Spleen (tissue), 7 donors: ENCODE measurements around the gene NTN1.

Source experiments
- POLR2A ChIP-seq, 3 donors: fragments of 450-650 bp; IDR thresholded peaks; one replicate each; pipeline ENCODE4 v1.5.1; 2017; ENCODE audit warnings: antibody characterized with exemption in 3 of 3, mild to moderate bottlenecking in 1 of 3
- POLR2AphosphoS5 ChIP-seq, 3 donors: sonication (generic); formaldehyde crosslinking; IDR thresholded peaks; one replicate each; pipeline ENCODE4 v1.5.1; 2017; ENCODE audit warnings: antibody characterized with exemption in 3 of 3
- TF ChIP-seq, protein P1 (sequence below), 11 experiments: fragments of 200-600 bp in 7 of 11; fragments of 450-650 bp in 4 of 11; sonication (generic) in 4 of 11; IDR thresholded peaks in 8 of 11; conservative IDR thresholded peaks in 3 of 11; 1 replicate in 7 of 11; 2 replicates in 4 of 11; pipeline versions ENCODE4 v1.4.0 to v1.8.0; 2016 to 2021; ENCODE audit warnings: antibody characterized with exemption in 11 of 11, inconsistent platforms in 4 of 11, mild to moderate bottlenecking in 1 of 11
- donor health status: DM: no; HTN: no; CAD: no; lungs with moderate emphysema.
- donor health status: DM: no; HTN: no; CAD: no.
- donor health status: DM: no; HTN: no; CAD: no.

DNA sequence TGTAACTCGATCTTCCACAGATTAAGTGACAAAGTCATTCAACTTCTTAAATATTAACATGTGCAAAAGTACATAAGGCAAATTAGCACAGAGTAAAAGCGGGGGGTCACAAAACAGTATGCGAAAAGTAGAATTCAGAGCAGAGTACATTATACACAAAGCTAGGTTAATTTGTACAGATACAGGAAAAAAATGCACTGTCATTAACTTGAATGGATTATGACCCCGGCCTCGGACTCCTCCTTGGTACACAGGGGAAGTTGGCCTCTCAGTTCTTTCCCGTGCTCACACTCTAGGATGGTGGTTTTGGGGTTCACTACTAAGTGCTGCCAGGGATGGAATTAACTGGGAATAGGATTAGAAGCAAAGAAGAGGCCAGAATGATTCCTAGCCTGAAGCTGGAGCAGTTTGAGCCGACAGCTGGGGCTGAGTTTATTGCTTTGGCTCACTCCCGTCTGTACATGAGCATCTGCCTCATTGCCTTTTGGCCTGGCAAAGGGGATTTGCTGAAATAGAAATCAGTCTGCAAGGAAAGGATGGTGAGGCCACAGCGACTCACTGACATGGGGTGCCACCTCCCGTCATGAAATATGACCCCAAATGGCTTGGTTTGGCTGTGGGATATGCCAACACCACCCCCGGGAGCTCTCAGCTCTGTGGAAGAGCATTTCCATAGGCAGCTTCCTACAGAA is 23.6 kb downstream of the NTN1 start:
- TF ChIP-seq, protein P1, sequence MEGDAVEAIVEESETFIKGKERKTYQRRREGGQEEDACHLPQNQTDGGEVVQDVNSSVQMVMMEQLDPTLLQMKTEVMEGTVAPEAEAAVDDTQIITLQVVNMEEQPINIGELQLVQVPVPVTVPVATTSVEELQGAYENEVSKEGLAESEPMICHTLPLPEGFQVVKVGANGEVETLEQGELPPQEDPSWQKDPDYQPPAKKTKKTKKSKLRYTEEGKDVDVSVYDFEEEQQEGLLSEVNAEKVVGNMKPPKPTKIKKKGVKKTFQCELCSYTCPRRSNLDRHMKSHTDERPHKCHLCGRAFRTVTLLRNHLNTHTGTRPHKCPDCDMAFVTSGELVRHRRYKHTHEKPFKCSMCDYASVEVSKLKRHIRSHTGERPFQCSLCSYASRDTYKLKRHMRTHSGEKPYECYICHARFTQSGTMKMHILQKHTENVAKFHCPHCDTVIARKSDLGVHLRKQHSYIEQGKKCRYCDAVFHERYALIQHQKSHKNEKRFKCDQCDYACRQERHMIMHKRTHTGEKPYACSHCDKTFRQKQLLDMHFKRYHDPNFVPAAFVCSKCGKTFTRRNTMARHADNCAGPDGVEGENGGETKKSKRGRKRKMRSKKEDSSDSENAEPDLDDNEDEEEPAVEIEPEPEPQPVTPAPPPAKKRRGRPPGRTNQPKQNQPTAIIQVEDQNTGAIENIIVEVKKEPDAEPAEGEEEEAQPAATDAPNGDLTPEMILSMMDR (IDR thresholded peaks at IDR 0.05 in 8 of 11, conservative IDR thresholded peaks at IDR 0.05 in 3 of 11): no peak
- TF ChIP-seq POLR2A (IDR thresholded peaks at IDR 0.05) (no peak), POLR2AphosphoS5 (IDR thresholded peaks at IDR 0.05) (no peak)
